A673 (cell line): ENCODE results near the gene IL6R. TPM values are rescaled to one million over a fixed set of nuclear protein-coding genes. Genes with fewer than 3 reads are reported as not detected.
"Not testable (repeated sequence)": the region's sequence is repeated elsewhere in the genome, so short reads cannot be mapped to it uniquely, and the experiment has no call there.

ENCODE experiments used
- BruUV-seq: library from RNA; stranded (reverse); fragments of 400-500 nt; replicated peaks from 2 replicates; lab custom pipeline; 2021; lab: Mats Ljungman, UMichigan
- CTCF ChIA-PET: fragments of 300-600 bp; sonication (Branson Sonifier 250); formaldehyde crosslinking; loops from one replicate; lab custom pipeline; 2022; ENCODE audit warnings: antibody characterized with exemption; lab: Charles Lee
- POLR2A ChIA-PET: fragments of 300-600 bp; sonication (Branson Sonifier 250); formaldehyde crosslinking; loops from one replicate; lab custom pipeline; 2022; ENCODE audit warnings: antibody characterized with exemption; ENCODE audit not compliant: low non-redundant PET; lab: Charles Lee
- DNase-seq: peaks from one replicate; pipeline ENCODE4 v3.0.0-alpha.2; 2015; ENCODE audit warnings: low spot score
- H3K27ac ChIP-seq: fragments of 200-600 bp; sonication (generic); 2 replicates; pipeline ENCODE4 v1.5.1; 2016; ENCODE audit warnings: mixed run types, low read depth, mild to moderate bottlenecking, mixed read lengths, antibody characterized with exemption, low read length; ENCODE audit not compliant: poor library complexity, severe bottlenecking
- H3K27me3 ChIP-seq: fragments of 200-600 bp; sonication (generic); replicated peaks from 2 replicates; pipeline ENCODE4 v1.6.1; 2017; ENCODE audit warnings: mixed run types, low read depth, mild to moderate bottlenecking, mixed read lengths, antibody characterized with exemption, low read length; ENCODE audit not compliant: insufficient read depth, poor library complexity
- H3K36me3 ChIP-seq: fragments of 200-600 bp; sonication (generic); 2 replicates; pipeline ENCODE4 v1.6.1; 2016; ENCODE audit warnings: mixed run types, mild to moderate bottlenecking, mixed read lengths, antibody characterized with exemption, low read length; ENCODE audit not compliant: insufficient read depth, poor library complexity, severe bottlenecking
- H3K4me1 ChIP-seq: fragments of 200-600 bp; sonication (generic); 2 replicates; pipeline ENCODE4 v1.6.1; 2017; ENCODE audit warnings: mixed run types, mild to moderate bottlenecking, mixed read lengths, antibody characterized with exemption, low read length; ENCODE audit not compliant: insufficient read depth, poor library complexity, severe bottlenecking
- H3K4me3 ChIP-seq: fragments of 200-600 bp; sonication (generic); 2 replicates; pipeline ENCODE4 v1.5.1; 2016; ENCODE audit warnings: low read depth, mixed run types, mild to moderate bottlenecking, mixed read lengths, low read length; ENCODE audit not compliant: poor library complexity, severe bottlenecking
- H3K9me3 ChIP-seq: fragments of 200-600 bp; sonication (generic); 2 replicates; pipeline ENCODE4 v1.6.1; 2016; ENCODE audit warnings: mixed run types, low read depth, mild to moderate bottlenecking, mixed read lengths, antibody characterized with exemption, low read length; ENCODE audit not compliant: poor library complexity, severe bottlenecking
- EZH2 ChIP-seq: fragments of 200-600 bp; sonication (generic); IDR thresholded peaks from 2 replicates; pipeline ENCODE4 v1.6.1; 2017; ENCODE audit warnings: borderline replicate concordance, low read depth, mild to moderate bottlenecking, mixed read lengths, antibody characterized with exemption, low read length; ENCODE audit not compliant: poor library complexity, severe bottlenecking
- intact Hi-C: fragments of 100-400 bp; cut with micrococcal nuclease; formaldehyde crosslinking; loops from one replicate; pipeline ENCODE4 v1.10.0; 2022; ENCODE audit not compliant: unreplicated experiment
- total RNA-seq: library from RNA; stranded (reverse); gene quantifications from 2 replicates; pipeline ENCODE4 v1.2.3, GENCODE V29; 2021
- TF ChIP-seq, protein P1 (sequence below): fragments of 300-800, 200-600 bp; sonication (generic); conservative IDR thresholded peaks from 2 replicates; pipeline ENCODE4 v1.5.1; 2017; ENCODE audit warnings: low read depth, mild to moderate bottlenecking, antibody characterized with exemption, low read length, moderate library complexity, mixed read lengths

The IL6R gene
- total RNA-seq, 1 experiment from 2014 or later, result 1.9 TPM

- intact Hi-C loops, result no loop called here
- DNase-seq, result no peak
- no peaks in the 10 kb centered on the region for H3K36me3 ChIP-seq
- H3K9me3 ChIP-seq, result no peaks in the 10 kb centered on the region
- H3K27ac ChIP-seq, result no peak overlapping the region
- CTCF ChIA-PET, result no interaction called here
- H3K4me3 ChIP-seq, result no peak overlapping the region
- no TSS peak for BruUV-seq
- no peaks in the 10 kb centered on the region for H3K27me3 ChIP-seq
- POLR2A ChIA-PET, result no interaction called here
- TF ChIP-seq, protein P1, sequence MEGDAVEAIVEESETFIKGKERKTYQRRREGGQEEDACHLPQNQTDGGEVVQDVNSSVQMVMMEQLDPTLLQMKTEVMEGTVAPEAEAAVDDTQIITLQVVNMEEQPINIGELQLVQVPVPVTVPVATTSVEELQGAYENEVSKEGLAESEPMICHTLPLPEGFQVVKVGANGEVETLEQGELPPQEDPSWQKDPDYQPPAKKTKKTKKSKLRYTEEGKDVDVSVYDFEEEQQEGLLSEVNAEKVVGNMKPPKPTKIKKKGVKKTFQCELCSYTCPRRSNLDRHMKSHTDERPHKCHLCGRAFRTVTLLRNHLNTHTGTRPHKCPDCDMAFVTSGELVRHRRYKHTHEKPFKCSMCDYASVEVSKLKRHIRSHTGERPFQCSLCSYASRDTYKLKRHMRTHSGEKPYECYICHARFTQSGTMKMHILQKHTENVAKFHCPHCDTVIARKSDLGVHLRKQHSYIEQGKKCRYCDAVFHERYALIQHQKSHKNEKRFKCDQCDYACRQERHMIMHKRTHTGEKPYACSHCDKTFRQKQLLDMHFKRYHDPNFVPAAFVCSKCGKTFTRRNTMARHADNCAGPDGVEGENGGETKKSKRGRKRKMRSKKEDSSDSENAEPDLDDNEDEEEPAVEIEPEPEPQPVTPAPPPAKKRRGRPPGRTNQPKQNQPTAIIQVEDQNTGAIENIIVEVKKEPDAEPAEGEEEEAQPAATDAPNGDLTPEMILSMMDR, result no peak
- no peak for TF ChIP-seq EZH2
- H3K4me1 ChIP-seq, result peaks cover 17% of the 10 kb centered on the region
Measured at GRCh38 chr1:154420961-154421924, 16.1 kb downstream of the IL6R start.

DNA sequence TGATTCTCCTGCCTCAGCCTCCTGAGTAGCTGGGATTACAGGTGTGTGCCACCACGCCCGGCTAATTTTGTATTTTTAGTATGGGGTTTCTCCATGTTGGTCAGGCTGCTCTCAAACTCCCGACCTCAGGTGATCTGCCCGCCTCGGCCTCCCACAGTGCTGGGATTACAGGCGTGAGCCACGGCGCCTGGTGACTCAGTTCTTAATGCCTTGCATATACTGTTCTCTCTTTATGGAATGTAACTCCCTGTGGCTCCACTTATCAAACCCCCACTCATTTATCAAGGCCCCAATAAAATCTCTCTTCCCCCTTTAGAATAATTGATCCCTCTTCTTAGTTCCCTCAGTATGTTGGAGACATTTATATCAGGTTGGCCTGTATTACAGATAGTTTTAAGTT is 16.9 kb downstream of the IL6R start:
- POLR2A ChIA-PET, CTCF ChIA-PET: not testable (repeated sequence)

GRCh38 chr1:154422521-154422920 is 17.4 kb downstream of the IL6R start:
- no peaks in the 10 kb centered on the region for H3K27me3 ChIP-seq
- H3K4me1 ChIP-seq, result peaks cover 17% of the 10 kb centered on the region
- ChIA-PET CTCF (no interaction called here), POLR2A (no interaction called here)
- no peak for DNase-seq
- no peak overlapping the region for H3K27ac ChIP-seq
- H3K9me3 ChIP-seq, result no peaks in the 10 kb centered on the region
- intact Hi-C loops, result no loop called here
- no TSS peak for BruUV-seq
- H3K4me3 ChIP-seq, result no peak overlapping the region
- H3K36me3 ChIP-seq, result no peaks in the 10 kb centered on the region
- TF ChIP-seq, protein P1, result no peak
- TF ChIP-seq EZH2, result no peak

More for the DNA sequence above, 16.9 kb downstream of the IL6R start:
- H3K4me3 ChIP-seq, BruUV-seq, H3K27me3 ChIP-seq, DNase-seq, H3K36me3 ChIP-seq, intact Hi-C loops, H3K27ac ChIP-seq, H3K9me3 ChIP-seq: not testable (repeated sequence)
- H3K4me1 ChIP-seq, result peaks cover 17% of the 10 kb centered on the region
